GM23338 (cell line): ENCODE measurements around the gene IL12RB1. TPM values are rescaled to one million over a fixed set of nuclear protein-coding genes. Genes with fewer than 3 reads are reported as not detected.

Experiments
- ATAC-seq: fragments of 200-7000 bp; cut with Tn5 transposase; 3 replicates; pipeline ENCODE4 v1.9.1; 2020
- DNase-seq: peaks from one replicate; pipeline ENCODE4 v3.0.0-alpha.2; 2015; ENCODE audit warnings: low spot score
- H2AFZ ChIP-seq: fragments of 200-600 bp; sonication (generic); 2 replicates; pipeline ENCODE4 v1.8.0; 2016; ENCODE audit warnings: antibody characterized with exemption, mild to moderate bottlenecking, moderate library complexity
- H3F3A ChIP-seq: fragments of 200-600 bp; sonication (generic); replicated peaks from 2 replicates; pipeline ENCODE4 v1.8.0; 2017; ENCODE audit warnings: antibody characterized with exemption, mixed run types, low read depth
- H3K27ac ChIP-seq: fragments of 200-600 bp; sonication (generic); 2 replicates; pipeline ENCODE4 v1.6.1; 2016; ENCODE audit warnings: low read depth
- H3K27me3 ChIP-seq: fragments of 200-600 bp; sonication (generic); 2 replicates; pipeline ENCODE4 v1.8.0; 2016; ENCODE audit warnings: mild to moderate bottlenecking, mixed run types, moderate library complexity; ENCODE audit not compliant: insufficient read depth
- H3K36me3 ChIP-seq: fragments of 200-600 bp; sonication (generic); 2 replicates; pipeline ENCODE4 v1.8.0; 2016; ENCODE audit warnings: mild to moderate bottlenecking; ENCODE audit not compliant: insufficient read depth
- H3K4me1 ChIP-seq: fragments of 200-600 bp; sonication (generic); 2 replicates; pipeline ENCODE4 v1.8.0; 2016; ENCODE audit warnings: mild to moderate bottlenecking, moderate library complexity; ENCODE audit not compliant: insufficient read depth
- H3K4me2 ChIP-seq: fragments of 200-600 bp; sonication (generic); 2 replicates; pipeline ENCODE4 v1.7.1; 2017; ENCODE audit warnings: mixed run types
- H3K4me3 ChIP-seq: fragments of 200-600 bp; sonication (generic); 2 replicates; pipeline ENCODE4 v1.6.1; 2016; ENCODE audit warnings: mixed run types
- H3K79me2 ChIP-seq: fragments of 200-600 bp; sonication (generic); replicated peaks from 2 replicates; pipeline ENCODE4 v1.8.0; 2017; ENCODE audit warnings: mild to moderate bottlenecking; ENCODE audit not compliant: insufficient read depth
- H3K9me2 ChIP-seq: fragments of 200-600 bp; sonication (generic); 2 replicates; pipeline ENCODE4 v1.8.0; 2017; ENCODE audit not compliant: insufficient read depth
- H4K20me1 ChIP-seq: fragments of 200-600 bp; sonication (generic); replicated peaks from 2 replicates; pipeline ENCODE4 v1.8.0; 2017; ENCODE audit warnings: mild to moderate bottlenecking; ENCODE audit not compliant: insufficient read depth
- H3K27ac Mint-ChIP-seq: 2 replicates; pipeline ENCODE4 v1.8.0; 2020; ENCODE audit warnings: inconsistent platforms, mild to moderate bottlenecking, moderate library complexity, mixed read lengths
- H3K27me3 Mint-ChIP-seq: 3 replicates; pipeline ENCODE4 v1.8.0; 2022; ENCODE audit warnings: low read depth, mild to moderate bottlenecking, moderate library complexity, mixed read lengths, inconsistent platforms; ENCODE audit not compliant: insufficient read depth, poor library complexity
- H3K36me3 Mint-ChIP-seq: 3 replicates; pipeline ENCODE4 v1.8.0; 2021; ENCODE audit warnings: low read depth, mild to moderate bottlenecking, inconsistent platforms, moderate library complexity, mixed read lengths
- H3K4me1 Mint-ChIP-seq: 3 replicates; pipeline ENCODE4 v1.8.0; 2020; ENCODE audit warnings: mild to moderate bottlenecking, inconsistent platforms, mixed read lengths
- H3K4me3 Mint-ChIP-seq: 3 replicates; pipeline ENCODE4 v1.8.0; 2021; ENCODE audit warnings: moderate library complexity, mild to moderate bottlenecking, inconsistent platforms, mixed read lengths
- H3K9me3 Mint-ChIP-seq: 3 replicates; pipeline ENCODE4 v1.8.0; 2020; ENCODE audit warnings: moderate library complexity, mild to moderate bottlenecking, inconsistent platforms, mixed read lengths
- CREB1 ChIP-seq: fragments of 250-450 bp; sonication (Bioruptor Pico); IDR thresholded peaks from 2 replicates; pipeline ENCODE4 v1.5.0; 2020; ENCODE audit warnings: low read depth, mild to moderate bottlenecking, moderate library complexity
- ETS1 ChIP-seq: IDR thresholded peaks from 2 replicates; pipeline ENCODE4 v1.6.1; 2016; ENCODE audit warnings: antibody characterized with exemption
- EZH2 ChIP-seq: fragments of 200-600 bp; sonication (generic); IDR thresholded peaks from one replicate; pipeline ENCODE4 v1.8.0; 2017; ENCODE audit warnings: antibody characterized with exemption, mild to moderate bottlenecking, low read depth; ENCODE audit not compliant: unreplicated experiment
- EZH2phosphoT487 ChIP-seq: fragments of 200-600 bp; sonication (generic); IDR thresholded peaks from one replicate; pipeline ENCODE4 v1.8.1; 2018; ENCODE audit warnings: antibody characterized with exemption; ENCODE audit not compliant: unreplicated experiment
- JUNB ChIP-seq: IDR thresholded peaks from one replicate; pipeline ENCODE4 v1.6.1; 2016; ENCODE audit warnings: antibody characterized with exemption; ENCODE audit not compliant: unreplicated experiment
- NANOG ChIP-seq: IDR thresholded peaks from 2 replicates; pipeline ENCODE4 v1.6.1; 2016; ENCODE audit warnings: antibody characterized with exemption, borderline replicate concordance
- POLR2AphosphoS5 ChIP-seq: IDR thresholded peaks from 2 replicates; pipeline ENCODE4 v1.6.1; 2016; ENCODE audit warnings: antibody characterized with exemption, low read depth
- REST ChIP-seq: IDR thresholded peaks from one replicate; pipeline ENCODE4 v1.6.1; 2018; ENCODE audit warnings: antibody characterized with exemption; ENCODE audit not compliant: unreplicated experiment
- STAT1 ChIP-seq: IDR thresholded peaks from one replicate; pipeline ENCODE4 v1.6.1; 2016; ENCODE audit warnings: antibody characterized with exemption; ENCODE audit not compliant: unreplicated experiment
- ZNF114 ChIP-seq: fragments of 250-450 bp; sonication (Bioruptor Pico); IDR thresholded peaks from 2 replicates; pipeline ENCODE4 v1.5.0; 2020; ENCODE audit warnings: mild to moderate bottlenecking, moderate library complexity
- ZNF331 ChIP-seq: fragments of 250-450 bp; sonication (Bioruptor Pico); IDR thresholded peaks from 2 replicates; pipeline ENCODE4 v1.5.0; 2020; ENCODE audit warnings: low read depth, mild to moderate bottlenecking, moderate library complexity
- ZNF462 ChIP-seq: fragments of 250-450 bp; sonication (Bioruptor Pico); IDR thresholded peaks from 2 replicates; pipeline ENCODE4 v1.5.0; 2020; ENCODE audit warnings: mild to moderate bottlenecking, moderate library complexity
- polyA plus RNA-seq: library from polyadenylated mRNA; unstranded; fragments of >200 nt; fragmentation: Nextera tagmentation; extraction: Ambion mirVana; gene quantifications from 2 replicates; pipeline ENCODE4 v1.2.1, GENCODE V29; 2016
- total RNA-seq: library from RNA; depleted of rRNA; stranded (reverse); fragments of >200 nt; shearing (Covaris generic); gene quantifications from 2 replicates; pipeline ENCODE4 v1.2.3, GENCODE V29; 2014
- TF ChIP-seq, protein P1 (sequence below), 2 experiments: fragments of 200-600 bp in 1 of 2; sonication (generic) in 1 of 2; conservative IDR thresholded peaks; 2 replicates each; pipeline versions ENCODE4 v1.5.1 to v1.6.1; 2016 to 2017; ENCODE audit warnings: antibody characterized with exemption in 2 of 2, low read depth in 2 of 2, mild to moderate bottlenecking in 2 of 2, moderate library complexity in 1 of 2

The IL12RB1 gene
- total and polyA plus RNA-seq, 2 experiments from 2014 or later: not detected

GRCh38 chr19:18096258-18096657 is 9.5 kb upstream of the IL12RB1 start:
- DNase-seq (no peak), ATAC-seq (no peak)
- peaks cover 22% of the 10 kb centered on the region for H3K27me3 Mint-ChIP-seq
- no peak for TF ChIP-seq ZNF114
- no peak for TF ChIP-seq ETS1
- no peak for TF ChIP-seq EZH2
- no peak for TF ChIP-seq REST
- no peak for TF ChIP-seq NANOG
- no peak for TF ChIP-seq STAT1
- TF ChIP-seq ZNF331 (CRISPR knock-in tag): no peak
- no peak for TF ChIP-seq POLR2AphosphoS5
- no peak for TF ChIP-seq ZNF462 (CRISPR knock-in tag)
- TF ChIP-seq JUNB: no peak
- TF ChIP-seq, protein P1, sequence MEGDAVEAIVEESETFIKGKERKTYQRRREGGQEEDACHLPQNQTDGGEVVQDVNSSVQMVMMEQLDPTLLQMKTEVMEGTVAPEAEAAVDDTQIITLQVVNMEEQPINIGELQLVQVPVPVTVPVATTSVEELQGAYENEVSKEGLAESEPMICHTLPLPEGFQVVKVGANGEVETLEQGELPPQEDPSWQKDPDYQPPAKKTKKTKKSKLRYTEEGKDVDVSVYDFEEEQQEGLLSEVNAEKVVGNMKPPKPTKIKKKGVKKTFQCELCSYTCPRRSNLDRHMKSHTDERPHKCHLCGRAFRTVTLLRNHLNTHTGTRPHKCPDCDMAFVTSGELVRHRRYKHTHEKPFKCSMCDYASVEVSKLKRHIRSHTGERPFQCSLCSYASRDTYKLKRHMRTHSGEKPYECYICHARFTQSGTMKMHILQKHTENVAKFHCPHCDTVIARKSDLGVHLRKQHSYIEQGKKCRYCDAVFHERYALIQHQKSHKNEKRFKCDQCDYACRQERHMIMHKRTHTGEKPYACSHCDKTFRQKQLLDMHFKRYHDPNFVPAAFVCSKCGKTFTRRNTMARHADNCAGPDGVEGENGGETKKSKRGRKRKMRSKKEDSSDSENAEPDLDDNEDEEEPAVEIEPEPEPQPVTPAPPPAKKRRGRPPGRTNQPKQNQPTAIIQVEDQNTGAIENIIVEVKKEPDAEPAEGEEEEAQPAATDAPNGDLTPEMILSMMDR (conservative IDR thresholded peaks at IDR 0.05; ENCODE audit: low read depth in 2 of 2): no peak
- TF ChIP-seq EZH2phosphoT487: no peak
- no peak for TF ChIP-seq CREB1 (CRISPR knock-in tag)
- peaks cover 13% of the 10 kb centered on the region for H3K4me1 Mint-ChIP-seq
- peaks cover 11% of the 10 kb centered on the region; the same call in 1 of the 2 replicates for H3K4me1 ChIP-seq
- H3K4me3 Mint-ChIP-seq: no peak overlapping the region
- no peaks in the 10 kb centered on the region for H3K79me2 ChIP-seq
- no peaks in the 10 kb centered on the region for H3K36me3 Mint-ChIP-seq
- no peak overlapping the region for H3K4me3 ChIP-seq
- peaks cover 16% of the 10 kb centered on the region; the same call in 1 of the 2 replicates for H3K27me3 ChIP-seq
- no peak overlapping the region for H3K4me2 ChIP-seq
- no peak overlapping the region for H2AFZ ChIP-seq
- peaks cover 8% of the 10 kb centered on the region; the same call in 1 of the 2 replicates for H3F3A ChIP-seq
- no peaks in the 10 kb centered on the region for H3K9me2 ChIP-seq
- no peak overlapping the region for H3K27ac ChIP-seq
- no peaks in the 10 kb centered on the region for H4K20me1 ChIP-seq
- H3K36me3 ChIP-seq: no peaks in the 10 kb centered on the region
- H3K9me3 Mint-ChIP-seq: no peaks in the 10 kb centered on the region; the same call in 2 of the 3 replicates
- no peak overlapping the region for H3K27ac Mint-ChIP-seq
